Chondrocyte (in vitro differentiated cells): ENCODE data around the gene INO80D. TPM values are rescaled to one million over a fixed set of nuclear protein-coding genes. Genes with fewer than 3 reads are reported as not detected.

Source experiments
- DNase-seq: peaks from one replicate; pipeline ENCODE4 v3.0.0; 2021; ENCODE audit warnings: mixed read lengths, low spot score
- H3K27ac Mint-ChIP-seq: one replicate; pipeline ENCODE4 v1.8.0; 2021; ENCODE audit warnings: mild to moderate bottlenecking, moderate library complexity, mixed read lengths; ENCODE audit not compliant: unreplicated experiment
- H3K27me3 Mint-ChIP-seq: 2 replicates; pipeline ENCODE4 v1.8.0; 2021; ENCODE audit warnings: low read depth, mixed read lengths
- H3K36me3 Mint-ChIP-seq: 2 replicates; pipeline ENCODE4 v1.8.0; 2021; ENCODE audit warnings: low read depth, mixed read lengths
- H3K4me1 Mint-ChIP-seq: 2 replicates; pipeline ENCODE4 v1.8.0; 2021; ENCODE audit warnings: low read depth, mild to moderate bottlenecking, mixed read lengths
- H3K4me3 Mint-ChIP-seq: one replicate; pipeline ENCODE4 v1.8.0; 2021; ENCODE audit warnings: mild to moderate bottlenecking, moderate library complexity, mixed read lengths; ENCODE audit not compliant: unreplicated experiment
- H3K9me3 Mint-ChIP-seq: 2 replicates; pipeline ENCODE4 v1.8.0; 2021; ENCODE audit warnings: low read depth, mixed read lengths
- CTCF ChIP-seq: fragments of 200-600 bp; sonication (generic); IDR thresholded peaks from 2 replicates; pipeline ENCODE4 v1.5.0; 2021; ENCODE audit warnings: antibody characterized with exemption, mild to moderate bottlenecking, moderate library complexity
- total RNA-seq: library from RNA; stranded (reverse); gene quantifications from 3 replicates; pipeline ENCODE4 v1.2.1, GENCODE V29; 2021

The INO80D gene
- total RNA-seq, 1 donor from 2014 or later: 14.5 TPM

GRCh38 chr2:206056286-206056685 lies 29.7 kb downstream of the INO80D start:
- H3K4me1 Mint-ChIP-seq: no peaks in the 10 kb centered on the region
- H3K4me3 Mint-ChIP-seq: no peak overlapping the region
- TF ChIP-seq CTCF: no peak
- H3K9me3 Mint-ChIP-seq: no peaks in the 10 kb centered on the region
- DNase-seq: no peak
- H3K27me3 Mint-ChIP-seq: no peaks in the 10 kb centered on the region
- peaks cover 16% of the 10 kb centered on the region for H3K36me3 Mint-ChIP-seq
- no peak overlapping the region for H3K27ac Mint-ChIP-seq

GRCh38 chr2:206054952-206055351 lies 31.0 kb downstream of the INO80D start:
- Mint-ChIP-seq H3K36me3 (peaks cover 16% of the 10 kb centered on the region), H3K27me3 (no peaks in the 10 kb centered on the region), H3K9me3 (no peaks in the 10 kb centered on the region), H3K4me1 (no peaks in the 10 kb centered on the region), H3K4me3 (no peak overlapping the region), H3K27ac (no peak overlapping the region)
- TF ChIP-seq CTCF: no peak
- DNase-seq: no peak

GRCh38 chr2:206051912-206052311 lies 34.1 kb downstream of the INO80D start:
- no peaks in the 10 kb centered on the region for H3K9me3 Mint-ChIP-seq
- TF ChIP-seq CTCF: no peak
- H3K36me3 Mint-ChIP-seq: peaks cover 12% of the 10 kb centered on the region
- no peaks in the 10 kb centered on the region for H3K27me3 Mint-ChIP-seq
- no peaks in the 10 kb centered on the region for H3K4me1 Mint-ChIP-seq
- H3K4me3 Mint-ChIP-seq: no peak overlapping the region
- no peak for DNase-seq
- H3K27ac Mint-ChIP-seq: no peak overlapping the region

GRCh38 chr2:206049392-206049791 lies 36.6 kb downstream of the INO80D start:
- peaks cover 6% of the 10 kb centered on the region for H3K36me3 Mint-ChIP-seq
- H3K27me3 Mint-ChIP-seq: no peaks in the 10 kb centered on the region
- no peak for DNase-seq
- no peaks in the 10 kb centered on the region for H3K9me3 Mint-ChIP-seq
- H3K4me1 Mint-ChIP-seq: no peaks in the 10 kb centered on the region
- no peak for TF ChIP-seq CTCF
- no peak overlapping the region for H3K27ac Mint-ChIP-seq
- no peak overlapping the region for H3K4me3 Mint-ChIP-seq

GRCh38 chr2:206045251-206045650 lies 40.7 kb downstream of the INO80D start:
- Mint-ChIP-seq H3K27me3 (no peaks in the 10 kb centered on the region), H3K4me1 (peaks cover 3% of the 10 kb centered on the region), H3K9me3 (no peaks in the 10 kb centered on the region), H3K36me3 (peaks cover 11% of the 10 kb centered on the region), H3K27ac (no peak overlapping the region), H3K4me3 (no peak overlapping the region)
- no peak for TF ChIP-seq CTCF
- DNase-seq: no peak
